CD14-positive monocyte (primary cell): ENCODE results near the gene KDM2A. TPM values are rescaled to one million over a fixed set of nuclear protein-coding genes. Genes with fewer than 3 reads are reported as not detected.

Experiments used
- DNase-seq, 3 donors: peaks; one replicate each; pipeline ENCODE4 v3.0.0-alpha.2; 2011 to 2022
- H2AFZ ChIP-seq: 2 replicates; pipeline ENCODE4 v1.6.0; 2012; ENCODE audit warnings: mild to moderate bottlenecking, low read depth, low read length, inconsistent platforms; ENCODE audit not compliant: insufficient read depth, poor library complexity, severe bottlenecking
- H3K27ac ChIP-seq, 2 donors: 1 replicate in 1 of 2; 2 replicates in 1 of 2; pipeline ENCODE4 v1.5.1; 2012 to 2013; ENCODE audit warnings: low read length in 2 of 2, control low read depth in 1 of 2, inconsistent platforms in 1 of 2, low read depth in 1 of 2, mild to moderate bottlenecking in 1 of 2
- H3K27me3 ChIP-seq, 2 donors: one replicate each; pipeline versions ENCODE4 v1.6.0 to v1.6.1; 2011 to 2013; ENCODE audit warnings: low read length in 2 of 2; ENCODE audit not compliant: control insufficient read depth in 2 of 2, insufficient read depth in 2 of 2
- H3K36me3 ChIP-seq, 2 donors: replicated peaks in 1 of 2; 1 replicate in 1 of 2; 2 replicates in 1 of 2; pipeline versions ENCODE4 v1.5.1 to v1.6.1; 2012 to 2013; ENCODE audit warnings: low read length in 2 of 2, control low read depth in 1 of 2, inconsistent platforms in 1 of 2, mild to moderate bottlenecking in 1 of 2; ENCODE audit not compliant: insufficient read depth in 2 of 2, control insufficient read depth in 1 of 2
- H3K4me1 ChIP-seq, 2 donors: 1 replicate in 1 of 2; 2 replicates in 1 of 2; pipeline versions ENCODE4 v1.5.1 to v1.6.1; 2012 to 2013; ENCODE audit warnings: low read length in 2 of 2, control low read depth in 1 of 2, inconsistent platforms in 1 of 2, mild to moderate bottlenecking in 1 of 2, moderate library complexity in 1 of 2; ENCODE audit not compliant: insufficient read depth in 2 of 2, control insufficient read depth in 1 of 2
- H3K4me2 ChIP-seq: replicated peaks from 2 replicates; pipeline ENCODE3; 2012; ENCODE audit warnings: low read length, moderate library complexity, mild to moderate bottlenecking; ENCODE audit not compliant: poor library complexity, severe bottlenecking; ENCODE audit errors: extremely low read depth
- H3K4me3 ChIP-seq, 3 experiments: fragments of 200-600 bp in 1 of 3; sonication (generic) in 1 of 3; replicated peaks in 1 of 3; 1 replicate in 2 of 3; 2 replicates in 1 of 3; pipeline ENCODE4 v1.5.1; 2011 to 2013; ENCODE audit warnings: low read length in 3 of 3, mild to moderate bottlenecking in 3 of 3, control low read depth in 2 of 3, low read depth in 2 of 3, inconsistent platforms in 1 of 3, moderate library complexity in 1 of 3
- H3K79me2 ChIP-seq: 2 replicates; pipeline ENCODE4 v1.6.0; 2012; ENCODE audit warnings: mild to moderate bottlenecking, control low read depth, inconsistent platforms, low read length, moderate library complexity; ENCODE audit not compliant: insufficient read depth
- H3K9ac ChIP-seq: 2 replicates; pipeline ENCODE4 v1.6.0; 2017; ENCODE audit warnings: low read length, mild to moderate bottlenecking; ENCODE audit not compliant: insufficient read depth, poor library complexity, severe bottlenecking
- H3K9me3 ChIP-seq, 2 donors: replicated peaks in 1 of 2; 1 replicate in 1 of 2; 2 replicates in 1 of 2; pipeline versions ENCODE4 v1.5.1 to v1.6.1; 2012 to 2013; ENCODE audit warnings: low read length in 2 of 2, control low read depth in 1 of 2; ENCODE audit not compliant: control insufficient read depth in 1 of 2, insufficient read depth in 1 of 2
- H4K20me1 ChIP-seq: 2 replicates; pipeline ENCODE4 v1.6.0; 2012; ENCODE audit warnings: mild to moderate bottlenecking, low read length, control low read depth, moderate library complexity; ENCODE audit not compliant: insufficient read depth
- H3K27ac Mint-ChIP-seq, 7 donors: one replicate each; pipeline ENCODE4 v1.8.0; 2020; ENCODE audit warnings: mild to moderate bottlenecking in 7 of 7, mixed read lengths in 7 of 7, moderate library complexity in 6 of 7, inconsistent platforms in 2 of 7
- H3K27me3 Mint-ChIP-seq, 3 donors: one replicate each; pipeline ENCODE4 v1.8.0; 2021 to 2022; ENCODE audit warnings: low read depth in 3 of 3, mild to moderate bottlenecking in 3 of 3, mixed read lengths in 3 of 3, moderate library complexity in 3 of 3, inconsistent platforms in 1 of 3
- H3K36me3 Mint-ChIP-seq, 2 donors: one replicate each; pipeline ENCODE4 v1.8.0; 2020; ENCODE audit warnings: mixed read lengths in 2 of 2, inconsistent platforms in 1 of 2, mild to moderate bottlenecking in 1 of 2
- H3K4me1 Mint-ChIP-seq: one replicate; pipeline ENCODE4 v1.8.0; 2020; ENCODE audit warnings: mild to moderate bottlenecking, mixed read lengths
- H3K4me3 Mint-ChIP-seq, 2 donors: one replicate each; pipeline ENCODE4 v1.8.0; 2020; ENCODE audit warnings: mild to moderate bottlenecking in 2 of 2, mixed read lengths in 2 of 2, moderate library complexity in 1 of 2
- H3K9me3 Mint-ChIP-seq, 7 donors: one replicate each; pipeline ENCODE4 v1.8.0; 2020 to 2022; ENCODE audit warnings: mixed read lengths in 7 of 7, mild to moderate bottlenecking in 6 of 7, moderate library complexity in 6 of 7, inconsistent platforms in 2 of 7
- CTCF ChIP-seq: fragments of 200-600 bp; IDR thresholded peaks from one replicate; pipeline ENCODE4 v1.8.0; 2022; ENCODE audit warnings: antibody characterized with exemption, mild to moderate bottlenecking
- WGBS: methylation state at CpG from one replicate; pipeline ENCODE4 v1.1.5; 2013; ENCODE audit warnings: missing lambda C conversion rate; ENCODE audit not compliant: insufficient coverage; 5-methylcytosine and 5-hydroxymethylcytosine counted together
- intact Hi-C, 2 donors: fragments of 100-400 bp; cut with micrococcal nuclease; formaldehyde crosslinking; loops; one replicate each; pipeline versions ENCODE4 v1.15.0 to v1.15.1; 2023
- polyA plus RNA-seq, 3 donors: library from polyadenylated mRNA; depleted of rRNA in 1 of 3; unstranded in 2 of 3; stranded (reverse) in 1 of 3; fragments of 300-500 nt in 2 of 3; fragments of >200 nt in 1 of 3; fragmentation: Illumina TruSeq in 2 of 3; gene quantifications; 1 replicate in 2 of 3; 2 replicates in 1 of 3; pipeline ENCODE4 v1.2.3, GENCODE V29; 2012 to 2021

Gene KDM2A
- polyA plus RNA-seq, 3 donors, result 2.6 to 98.9 (median 3.9) TPM

GRCh38 chr11:67165623-67166022, 46.6 kb downstream of the KDM2A start:
- Mint-ChIP-seq H3K36me3 (peaks cover 8 to 26% of the 10 kb centered on the region in 2 donors), H3K27ac (peak overlapping the region in 5 of 7 donors; percentile 36 to 82 (median 66)), H3K4me1 (peaks cover 29% of the 10 kb centered on the region), H3K9me3 (no peaks in the 10 kb centered on the region), H3K4me3 (no peak overlapping the region), H3K27me3 (peaks cover 0 to 2% (median 0%) of the 10 kb centered on the region in 3 donors)
- Histone ChIP-seq H3K27ac (peak overlapping the region in 1 of 2 donors; percentile 59), H3K36me3 (peaks cover 11 to 23% of the 10 kb centered on the region in 2 donors), H3K27me3 (no peaks in the 10 kb centered on the region), H3K4me2 (no peak overlapping the region), H3K4me1 (peaks cover 9 to 11% of the 10 kb centered on the region in 2 donors), H3K4me3 (no peak overlapping the region), H3K9me3 (no peaks in the 10 kb centered on the region), H3K9ac (no peak overlapping the region), H3K79me2 (peaks cover 100% of the 10 kb centered on the region), H4K20me1 (peaks cover 100% of the 10 kb centered on the region), H2AFZ (no peak overlapping the region)
- peak in 1 of 3 donors; percentile 3 for DNase-seq
- intact Hi-C loops, result loop anchor here in 1 of 2 donors (5.0 kb wide), 1 partner anchor 83 kb away; no protein-coding TSS in a partner anchor
- WGBS, result no CpG with 5 or more reads among the region's 1 CpG
- no peak for TF ChIP-seq CTCF

- H3K27ac ChIP-seq, result peak overlapping the region in 1 of 2 donors; percentile 60
- H3K9ac ChIP-seq, result no peak overlapping the region
- no CpG with 5 or more reads among the region's 2 CpGs for WGBS
- TF ChIP-seq CTCF, result no peak
- peaks cover 15 to 38% of the 10 kb centered on the region in 2 donors for H3K36me3 ChIP-seq
- no peak for DNase-seq
- Mint-ChIP-seq H3K27ac (peak overlapping the region in 4 of 7 donors; percentile 10 to 78 (median 57)), H3K4me1 (peaks cover 30% of the 10 kb centered on the region), H3K27me3 (peaks cover 0 to 2% (median 0%) of the 10 kb centered on the region in 3 donors), H3K9me3 (no peaks in the 10 kb centered on the region), H3K4me3 (no peak overlapping the region), H3K36me3 (peaks cover 21 to 38% of the 10 kb centered on the region in 2 donors)
- H4K20me1 ChIP-seq, result peaks cover 100% of the 10 kb centered on the region
- peaks cover 9 to 11% of the 10 kb centered on the region in 2 donors for H3K4me1 ChIP-seq
- intact Hi-C loops, result loop anchor here in 1 of 2 donors (5.0 kb wide), 1 partner anchor 85 kb away; no protein-coding TSS in a partner anchor
- H2AFZ ChIP-seq, result no peak overlapping the region
- H3K9me3 ChIP-seq, result no peaks in the 10 kb centered on the region
- peaks cover 100% of the 10 kb centered on the region for H3K79me2 ChIP-seq
- no peak overlapping the region for H3K4me3 ChIP-seq
- no peaks in the 10 kb centered on the region for H3K27me3 ChIP-seq
- H3K4me2 ChIP-seq, result no peak overlapping the region
Observed at GRCh38 chr11:67167091-67167490, 48.0 kb downstream of the KDM2A start.
